GM20000 (cell line): ENCODE results near the gene ANK2.

Experiments
- DNase-seq: peaks from one replicate; pipeline ENCODE4 v3.0.0; 2012; ENCODE audit warnings: low spot score
- CTCF ChIP-seq: IDR thresholded peaks from 2 replicates; pipeline ENCODE4 v1.5.1; 2012; ENCODE audit warnings: mild to moderate bottlenecking, control low read depth; ENCODE audit errors: extremely low read depth, missing control alignments

ANK2 gene

GRCh38 chr4:113344100-113344499, 294.6 kb downstream of the ANK2 start:
- no peak for DNase-seq
- no peak for TF ChIP-seq CTCF

GRCh38 chr4:113347245-113347644, 297.8 kb downstream of the ANK2 start:
- TF ChIP-seq CTCF, result no peak
- DNase-seq, result no peak

- no peak for DNase-seq
- no peak for TF ChIP-seq CTCF
These were observed 300.0 kb downstream of the ANK2 start for GRCh38 chr4:113349430-113349829.

- TF ChIP-seq CTCF, result no peak
- DNase-seq, result no peak
These were observed 301.1 kb downstream of the ANK2 start for GRCh38 chr4:113350576-113350975.

- TF ChIP-seq CTCF, result peak; percentile 26
- DNase-seq, result peak; percentile 79
These were observed 306.3 kb downstream of the ANK2 start for GRCh38 chr4:113355550-113356371.

- TF ChIP-seq CTCF, result no peak
- DNase-seq, result no peak
These were observed 307.0 kb downstream of the ANK2 start for GRCh38 chr4:113356453-113356852.

GRCh38 chr4:113358784-113359183, 309.3 kb downstream of the ANK2 start:
- TF ChIP-seq CTCF, result no peak
- no peak for DNase-seq
